A673 (cell line): ENCODE data around the gene BTNL8. TPM values are rescaled to one million over a fixed set of nuclear protein-coding genes. Genes with fewer than 3 reads are reported as not detected.

Source experiments
- BruUV-seq: library from RNA; stranded (reverse); fragments of 400-500 nt; replicated peaks from 2 replicates; lab custom pipeline; 2021; lab: Mats Ljungman, UMichigan
- CTCF ChIA-PET: fragments of 300-600 bp; sonication (Branson Sonifier 250); formaldehyde crosslinking; loops from one replicate; lab custom pipeline; 2022; ENCODE audit warnings: antibody characterized with exemption; lab: Charles Lee
- POLR2A ChIA-PET: fragments of 300-600 bp; sonication (Branson Sonifier 250); formaldehyde crosslinking; loops from one replicate; lab custom pipeline; 2022; ENCODE audit warnings: antibody characterized with exemption; ENCODE audit not compliant: low non-redundant PET; lab: Charles Lee
- DNase-seq: peaks from one replicate; pipeline ENCODE4 v3.0.0-alpha.2; 2015; ENCODE audit warnings: low spot score
- H3K27ac ChIP-seq: fragments of 200-600 bp; sonication (generic); 2 replicates; pipeline ENCODE4 v1.5.1; 2016; ENCODE audit warnings: mixed run types, low read depth, mild to moderate bottlenecking, mixed read lengths, antibody characterized with exemption, low read length; ENCODE audit not compliant: poor library complexity, severe bottlenecking
- H3K27me3 ChIP-seq: fragments of 200-600 bp; sonication (generic); replicated peaks from 2 replicates; pipeline ENCODE4 v1.6.1; 2017; ENCODE audit warnings: mixed run types, low read depth, mild to moderate bottlenecking, mixed read lengths, antibody characterized with exemption, low read length; ENCODE audit not compliant: insufficient read depth, poor library complexity
- H3K36me3 ChIP-seq: fragments of 200-600 bp; sonication (generic); 2 replicates; pipeline ENCODE4 v1.6.1; 2016; ENCODE audit warnings: mixed run types, mild to moderate bottlenecking, mixed read lengths, antibody characterized with exemption, low read length; ENCODE audit not compliant: insufficient read depth, poor library complexity, severe bottlenecking
- H3K4me1 ChIP-seq: fragments of 200-600 bp; sonication (generic); 2 replicates; pipeline ENCODE4 v1.6.1; 2017; ENCODE audit warnings: mixed run types, mild to moderate bottlenecking, mixed read lengths, antibody characterized with exemption, low read length; ENCODE audit not compliant: insufficient read depth, poor library complexity, severe bottlenecking
- H3K4me3 ChIP-seq: fragments of 200-600 bp; sonication (generic); 2 replicates; pipeline ENCODE4 v1.5.1; 2016; ENCODE audit warnings: low read depth, mixed run types, mild to moderate bottlenecking, mixed read lengths, low read length; ENCODE audit not compliant: poor library complexity, severe bottlenecking
- H3K9me3 ChIP-seq: fragments of 200-600 bp; sonication (generic); 2 replicates; pipeline ENCODE4 v1.6.1; 2016; ENCODE audit warnings: mixed run types, low read depth, mild to moderate bottlenecking, mixed read lengths, antibody characterized with exemption, low read length; ENCODE audit not compliant: poor library complexity, severe bottlenecking
- EZH2 ChIP-seq: fragments of 200-600 bp; sonication (generic); IDR thresholded peaks from 2 replicates; pipeline ENCODE4 v1.6.1; 2017; ENCODE audit warnings: borderline replicate concordance, low read depth, mild to moderate bottlenecking, mixed read lengths, antibody characterized with exemption, low read length; ENCODE audit not compliant: poor library complexity, severe bottlenecking
- intact Hi-C: fragments of 100-400 bp; cut with micrococcal nuclease; formaldehyde crosslinking; loops from one replicate; pipeline ENCODE4 v1.10.0; 2022; ENCODE audit not compliant: unreplicated experiment
- total RNA-seq: library from RNA; stranded (reverse); gene quantifications from 2 replicates; pipeline ENCODE4 v1.2.3, GENCODE V29; 2021
- TF ChIP-seq, protein P1 (sequence below): fragments of 300-800, 200-600 bp; sonication (generic); conservative IDR thresholded peaks from 2 replicates; pipeline ENCODE4 v1.5.1; 2017; ENCODE audit warnings: low read depth, mild to moderate bottlenecking, antibody characterized with exemption, low read length, moderate library complexity, mixed read lengths

BTNL8 gene
- total RNA-seq, 1 experiment from 2014 or later, result not detected

DNA sequence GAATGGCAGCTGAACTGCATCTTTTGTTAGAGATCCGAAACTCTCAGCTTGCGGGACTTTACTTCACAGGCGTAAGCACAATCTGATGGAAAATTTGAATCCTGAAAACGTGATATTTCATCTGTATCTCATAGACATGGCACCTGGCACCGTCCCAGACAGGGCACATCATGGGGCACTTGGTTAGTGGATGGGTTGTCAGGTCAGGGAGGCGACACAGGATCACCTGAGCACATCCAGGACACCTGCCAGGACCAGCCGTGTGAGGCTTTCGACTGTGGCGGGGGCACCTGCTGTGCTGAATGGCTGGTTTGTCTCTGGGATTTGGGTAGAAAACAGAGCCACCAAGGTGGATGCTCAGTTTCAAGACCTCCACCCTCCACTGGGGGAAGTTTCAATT is 26.5 kb upstream of the BTNL8 start:
- BruUV-seq, result no TSS peak
- CTCF ChIA-PET, result no interaction called here
- H3K27ac ChIP-seq, result no peak overlapping the region
- H3K27me3 ChIP-seq, result no peaks in the 10 kb centered on the region
- DNase-seq, result no peak
- POLR2A ChIA-PET, result no interaction called here
- no peak overlapping the region for H3K4me3 ChIP-seq
- H3K4me1 ChIP-seq, result no peaks in the 10 kb centered on the region
- TF ChIP-seq, protein P1, sequence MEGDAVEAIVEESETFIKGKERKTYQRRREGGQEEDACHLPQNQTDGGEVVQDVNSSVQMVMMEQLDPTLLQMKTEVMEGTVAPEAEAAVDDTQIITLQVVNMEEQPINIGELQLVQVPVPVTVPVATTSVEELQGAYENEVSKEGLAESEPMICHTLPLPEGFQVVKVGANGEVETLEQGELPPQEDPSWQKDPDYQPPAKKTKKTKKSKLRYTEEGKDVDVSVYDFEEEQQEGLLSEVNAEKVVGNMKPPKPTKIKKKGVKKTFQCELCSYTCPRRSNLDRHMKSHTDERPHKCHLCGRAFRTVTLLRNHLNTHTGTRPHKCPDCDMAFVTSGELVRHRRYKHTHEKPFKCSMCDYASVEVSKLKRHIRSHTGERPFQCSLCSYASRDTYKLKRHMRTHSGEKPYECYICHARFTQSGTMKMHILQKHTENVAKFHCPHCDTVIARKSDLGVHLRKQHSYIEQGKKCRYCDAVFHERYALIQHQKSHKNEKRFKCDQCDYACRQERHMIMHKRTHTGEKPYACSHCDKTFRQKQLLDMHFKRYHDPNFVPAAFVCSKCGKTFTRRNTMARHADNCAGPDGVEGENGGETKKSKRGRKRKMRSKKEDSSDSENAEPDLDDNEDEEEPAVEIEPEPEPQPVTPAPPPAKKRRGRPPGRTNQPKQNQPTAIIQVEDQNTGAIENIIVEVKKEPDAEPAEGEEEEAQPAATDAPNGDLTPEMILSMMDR, result no peak
- no peaks in the 10 kb centered on the region for H3K36me3 ChIP-seq
- H3K9me3 ChIP-seq, result no peaks in the 10 kb centered on the region
- intact Hi-C loops, result no loop called here

DNA sequence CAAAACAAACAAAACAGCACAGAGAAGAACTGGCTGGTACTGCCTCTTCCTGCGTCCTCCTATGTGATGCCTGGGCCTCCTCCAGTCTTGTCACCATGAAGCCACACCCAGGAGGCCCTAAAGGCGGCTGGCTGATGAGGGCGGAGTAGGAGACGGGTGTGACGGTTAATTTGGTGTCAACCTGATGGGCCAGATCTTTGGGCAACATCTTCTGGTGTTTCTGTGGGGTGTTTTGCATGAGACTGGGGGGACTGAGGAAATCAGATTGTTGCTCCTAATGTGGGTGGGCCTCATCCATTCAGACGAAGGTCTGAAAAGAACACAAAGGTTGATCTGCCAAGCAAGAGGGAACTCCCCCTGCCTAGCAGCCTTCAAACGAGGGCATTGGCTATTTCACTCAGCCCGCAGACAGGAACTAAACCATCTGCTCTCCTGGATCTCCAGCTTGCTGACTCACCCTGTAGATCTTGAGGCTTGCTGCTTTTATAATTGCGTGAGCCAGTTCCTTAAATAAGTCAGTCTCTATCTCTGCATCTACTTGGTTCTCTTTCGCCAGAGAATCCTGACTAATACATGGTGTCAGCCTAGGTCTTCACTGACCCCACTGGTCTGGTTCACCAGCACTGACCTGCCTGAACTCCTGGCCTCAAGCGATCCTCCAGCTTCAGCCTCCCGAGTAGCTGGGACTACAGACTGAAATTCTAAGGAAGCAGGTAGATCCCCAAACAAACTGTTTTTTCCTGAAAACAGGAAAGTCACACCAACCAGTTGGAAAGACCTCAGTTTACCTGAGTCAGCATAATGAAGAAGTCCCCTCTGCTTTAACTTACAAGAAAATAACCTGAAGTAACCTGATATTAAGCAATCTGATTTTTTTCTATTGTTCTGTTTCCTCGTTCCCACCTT is 25.1 kb upstream of the BTNL8 start:
- BruUV-seq, result no TSS peak
- ChIA-PET POLR2A (no interaction called here), CTCF (no interaction called here)
- Histone ChIP-seq H3K27me3 (no peaks in the 10 kb centered on the region), H3K36me3 (no peaks in the 10 kb centered on the region), H3K27ac (no peak overlapping the region), H3K4me1 (no peaks in the 10 kb centered on the region), H3K4me3 (no peak overlapping the region), H3K9me3 (no peaks in the 10 kb centered on the region)
- TF ChIP-seq, protein P1, result no peak
- no peak for TF ChIP-seq EZH2
- no peak for DNase-seq
- intact Hi-C loops, result no loop called here

DNA sequence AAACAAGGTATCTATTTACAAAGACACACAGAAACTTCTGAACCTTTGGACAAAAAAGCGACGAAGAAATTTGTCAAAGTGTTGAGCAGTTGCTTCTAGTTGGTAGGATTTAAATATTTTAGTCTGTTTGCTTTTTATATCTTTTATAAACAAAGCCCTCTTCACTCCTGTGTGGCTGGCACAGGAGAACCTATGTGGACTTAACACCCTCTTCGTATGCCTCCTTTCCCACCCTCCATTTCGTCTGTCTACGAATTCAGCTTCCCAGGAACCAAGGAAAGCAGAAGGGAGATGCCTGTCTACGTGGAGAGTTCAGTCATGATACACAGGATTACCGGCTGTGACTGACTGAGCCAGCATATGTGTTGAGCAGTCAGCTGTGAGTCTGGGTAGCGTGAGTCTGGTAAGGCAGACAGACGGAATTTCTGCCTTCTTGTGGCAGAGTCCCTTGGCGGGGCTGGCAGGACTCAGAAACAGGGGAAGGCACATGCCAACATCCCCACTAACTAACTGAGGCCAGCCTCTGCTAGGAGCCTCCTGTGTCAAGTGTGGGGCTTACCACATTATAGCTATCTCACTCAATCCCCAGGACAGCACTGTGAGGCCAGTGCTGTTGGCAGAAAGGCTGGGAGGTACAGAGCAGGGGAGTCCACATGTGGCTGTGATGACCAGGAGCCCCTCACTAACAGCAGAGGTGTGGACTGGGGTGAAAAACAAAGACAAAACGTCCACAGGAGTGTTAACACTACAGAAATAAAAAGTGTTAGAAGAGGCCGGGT is 24.0 kb upstream of the BTNL8 start:
- Histone ChIP-seq H3K9me3 (no peaks in the 10 kb centered on the region), H3K4me1 (no peaks in the 10 kb centered on the region), H3K36me3 (no peaks in the 10 kb centered on the region), H3K27me3 (no peaks in the 10 kb centered on the region), H3K27ac (no peak overlapping the region), H3K4me3 (no peak overlapping the region)
- ChIA-PET CTCF (no interaction called here), POLR2A (interaction anchor here (0.6 kb wide), 1 partner anchor 84 kb away, joined by 3 read pairs; no protein-coding TSS in a partner anchor)
- no TSS peak for BruUV-seq
- intact Hi-C loops, result no loop called here
- no peak for DNase-seq
- no peak for TF ChIP-seq EZH2
- TF ChIP-seq, protein P1, result no peak
